ENCODE measurements around the gene AFMID. TPM values are rescaled to one million over a fixed set of nuclear protein-coding genes. Genes with fewer than 3 reads are reported as not detected.
A peak's percentile ranks its signal among the peaks of the same experiment; 100 is the strongest.

AFMID gene
- total RNA-seq, 4 donors from 2014 or later, result 11.7 to 14.3 (median 12.1) TPM

DNA sequence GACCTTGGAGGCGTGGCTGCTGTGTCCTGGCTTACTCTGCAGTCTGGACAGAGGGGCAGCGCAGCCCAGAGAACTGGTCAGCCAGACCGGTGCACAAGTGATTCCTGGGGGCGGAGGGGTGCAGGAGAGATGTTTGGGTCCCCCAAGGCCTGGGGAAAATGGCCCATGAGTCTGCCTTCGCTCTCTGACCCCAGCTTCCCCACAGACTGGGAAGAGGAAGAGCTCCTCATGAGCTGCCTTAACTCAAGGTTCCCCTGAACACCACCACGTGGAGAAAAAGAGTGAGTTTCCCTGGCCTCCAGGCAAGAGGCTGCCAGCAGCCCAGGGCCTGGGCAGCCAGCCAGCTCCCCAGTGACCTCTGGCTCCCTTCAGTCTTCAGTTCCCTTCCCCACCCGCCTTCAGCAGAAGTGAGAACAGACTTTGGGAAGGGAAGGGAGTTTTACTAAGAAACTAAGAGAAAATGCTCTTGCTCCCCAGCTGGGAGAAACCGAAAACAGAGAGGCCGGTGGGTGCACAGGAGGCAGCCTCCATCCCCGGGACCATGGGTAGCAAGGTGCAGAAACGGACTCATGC is 42.9 kb upstream of the AFMID start:
- intact Hi-C loops (cut with DNase I; ENCODE audit: low total_unique reads) (no loop called here), in situ Hi-C loops (cut with MboI; ENCODE audit: low sequenced_read_pairs in 4 of 4) (no loop called here)
- no peak for TF ChIP-seq POLR2A (IDR thresholded peaks at IDR 0.05)
- TF ChIP-seq, protein P1, sequence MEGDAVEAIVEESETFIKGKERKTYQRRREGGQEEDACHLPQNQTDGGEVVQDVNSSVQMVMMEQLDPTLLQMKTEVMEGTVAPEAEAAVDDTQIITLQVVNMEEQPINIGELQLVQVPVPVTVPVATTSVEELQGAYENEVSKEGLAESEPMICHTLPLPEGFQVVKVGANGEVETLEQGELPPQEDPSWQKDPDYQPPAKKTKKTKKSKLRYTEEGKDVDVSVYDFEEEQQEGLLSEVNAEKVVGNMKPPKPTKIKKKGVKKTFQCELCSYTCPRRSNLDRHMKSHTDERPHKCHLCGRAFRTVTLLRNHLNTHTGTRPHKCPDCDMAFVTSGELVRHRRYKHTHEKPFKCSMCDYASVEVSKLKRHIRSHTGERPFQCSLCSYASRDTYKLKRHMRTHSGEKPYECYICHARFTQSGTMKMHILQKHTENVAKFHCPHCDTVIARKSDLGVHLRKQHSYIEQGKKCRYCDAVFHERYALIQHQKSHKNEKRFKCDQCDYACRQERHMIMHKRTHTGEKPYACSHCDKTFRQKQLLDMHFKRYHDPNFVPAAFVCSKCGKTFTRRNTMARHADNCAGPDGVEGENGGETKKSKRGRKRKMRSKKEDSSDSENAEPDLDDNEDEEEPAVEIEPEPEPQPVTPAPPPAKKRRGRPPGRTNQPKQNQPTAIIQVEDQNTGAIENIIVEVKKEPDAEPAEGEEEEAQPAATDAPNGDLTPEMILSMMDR (IDR thresholded peaks at IDR 0.05 in 4 of 5, conservative IDR thresholded peaks at IDR 0.05 in 1 of 5), result no peak
- no peaks in the 10 kb centered on the region for H3K36me3 ChIP-seq
- H3K4me3 ChIP-seq, result no peak overlapping the region
- DNase-seq (peak; percentile 45 to 63), ATAC-seq (peak in 1 of 2 donors; percentile 23)
- H3K4me1 ChIP-seq, result peaks cover 15 to 28% of the 10 kb centered on the region in 2 donors
- no peaks in the 10 kb centered on the region for H3K9me3 ChIP-seq
- peak overlapping the region in 3 of 4 donors; percentile 29 to 50 (median 33) for H3K27ac ChIP-seq
- H3K27me3 ChIP-seq, result no peaks in the 10 kb centered on the region

DNA sequence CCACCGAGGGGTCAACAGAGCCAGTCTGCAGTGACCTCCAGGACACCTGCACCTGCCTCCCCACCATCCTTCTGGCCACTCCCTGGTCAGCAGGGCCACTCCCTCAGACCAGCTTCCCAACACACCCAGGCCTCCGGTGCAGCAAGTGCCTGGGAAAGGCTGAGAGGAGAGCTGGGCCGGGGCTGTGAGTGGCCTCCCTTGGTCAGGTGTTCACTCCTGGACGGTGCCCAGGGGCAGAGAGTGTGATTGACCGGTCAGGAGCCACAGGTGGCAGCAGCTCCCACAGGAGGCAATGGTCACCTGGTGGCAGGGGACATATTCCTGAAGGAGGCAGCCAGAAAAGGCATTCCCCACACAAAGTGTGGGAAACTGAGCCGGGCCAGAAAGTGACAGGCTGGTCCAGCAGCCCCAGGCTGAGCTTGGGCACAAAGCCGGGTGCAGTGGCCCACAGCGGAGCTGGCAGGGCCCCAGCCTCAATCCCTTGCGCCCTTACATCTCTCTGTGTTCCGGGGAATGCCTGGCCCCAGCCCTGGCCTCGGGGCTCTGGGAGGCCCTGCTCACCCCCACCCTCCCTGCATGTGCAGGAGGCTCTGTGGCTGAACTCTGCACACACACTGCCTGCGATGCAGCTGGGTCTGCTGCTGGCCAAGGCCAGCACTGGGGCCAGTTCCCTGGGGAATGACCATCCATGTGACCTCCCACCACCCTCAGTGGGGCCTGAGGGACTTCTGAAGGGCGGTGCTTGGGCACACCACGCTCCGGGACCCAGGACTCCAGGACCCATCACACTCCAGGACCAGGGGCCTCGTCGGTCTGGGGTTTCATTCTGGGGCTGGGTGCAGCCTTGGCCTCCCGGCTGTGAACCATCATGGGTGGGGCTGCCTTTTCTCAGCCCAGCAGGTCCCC is 42.2 kb upstream of the AFMID start:
- intact Hi-C loops (cut with DNase I; ENCODE audit: low total_unique reads), result no loop called here
- H3K9me3 ChIP-seq, result no peaks in the 10 kb centered on the region
- H3K27me3 ChIP-seq, result no peaks in the 10 kb centered on the region
- H3K36me3 ChIP-seq, result no peaks in the 10 kb centered on the region
- peaks cover 15 to 28% of the 10 kb centered on the region in 2 donors for H3K4me1 ChIP-seq
- DNase-seq (no peak), ATAC-seq (no peak)
- in situ Hi-C loops (cut with MboI; ENCODE audit: low sequenced_read_pairs in 4 of 4), result no loop called here
- TF ChIP-seq POLR2A (IDR thresholded peaks at IDR 0.05), result no peak
- TF ChIP-seq, protein P1 (IDR thresholded peaks at IDR 0.05 in 4 of 5, conservative IDR thresholded peaks at IDR 0.05 in 1 of 5), result no peak
- peak overlapping the region in 3 of 4 donors; percentile 29 to 50 (median 33) for H3K27ac ChIP-seq
- no peak overlapping the region for H3K4me3 ChIP-seq

GRCh38 chr17:78146471-78146869 is 40.7 kb upstream of the AFMID start:
- intact Hi-C loops (cut with DNase I; ENCODE audit: low total_unique reads) (no loop called here), in situ Hi-C loops (cut with MboI; ENCODE audit: low sequenced_read_pairs in 4 of 4) (no loop called here)
- H3K27ac ChIP-seq, result no peak overlapping the region
- no peaks in the 10 kb centered on the region for H3K36me3 ChIP-seq
- TF ChIP-seq, protein P1 (IDR thresholded peaks at IDR 0.05 in 4 of 5, conservative IDR thresholded peaks at IDR 0.05 in 1 of 5), result no peak
- no peak for TF ChIP-seq POLR2A (IDR thresholded peaks at IDR 0.05)
- peaks cover 15 to 26% of the 10 kb centered on the region in 2 donors for H3K4me1 ChIP-seq
- H3K27me3 ChIP-seq, result no peaks in the 10 kb centered on the region
- no peak for ATAC-seq
- no peaks in the 10 kb centered on the region for H3K9me3 ChIP-seq
- H3K4me3 ChIP-seq, result no peak overlapping the region
- no peak for DNase-seq

- Histone ChIP-seq H3K27ac (no peak overlapping the region), H3K27me3 (no peaks in the 10 kb centered on the region), H3K9me3 (no peaks in the 10 kb centered on the region), H3K36me3 (no peaks in the 10 kb centered on the region), H3K4me3 (no peak overlapping the region), H3K4me1 (peaks cover 15 to 26% of the 10 kb centered on the region in 2 donors)
- in situ Hi-C loops (cut with MboI; ENCODE audit: low sequenced_read_pairs in 4 of 4), result no loop called here
- ATAC-seq, result no peak
- DNase-seq, result no peak
- intact Hi-C loops (cut with DNase I; ENCODE audit: low total_unique reads), result no loop called here
- TF ChIP-seq POLR2A (IDR thresholded peaks at IDR 0.05), result no peak
- TF ChIP-seq, protein P1 (IDR thresholded peaks at IDR 0.05 in 4 of 5, conservative IDR thresholded peaks at IDR 0.05 in 1 of 5), result no peak
Measured at GRCh38 chr17:78146881-78147280, 40.3 kb upstream of the AFMID start.
